A673 (cell line): ENCODE results near the gene ZIC1.

Experiments
- EZH2 ChIP-seq: fragments of 200-600 bp; sonication (generic); IDR thresholded peaks from 2 replicates; pipeline ENCODE4 v1.6.1; 2017; ENCODE audit warnings: borderline replicate concordance, low read depth, mild to moderate bottlenecking, mixed read lengths, antibody characterized with exemption, low read length; ENCODE audit not compliant: poor library complexity, severe bottlenecking
- TF ChIP-seq, protein P1 (sequence below): fragments of 300-800, 200-600 bp; sonication (generic); conservative IDR thresholded peaks from 2 replicates; pipeline ENCODE4 v1.5.1; 2017; ENCODE audit warnings: low read depth, mild to moderate bottlenecking, antibody characterized with exemption, low read length, moderate library complexity, mixed read lengths

GRCh38 chr3:147415874-147416273, 6.7 kb downstream of the ZIC1 start:
- TF ChIP-seq EZH2: no peak
- TF ChIP-seq, protein P1, sequence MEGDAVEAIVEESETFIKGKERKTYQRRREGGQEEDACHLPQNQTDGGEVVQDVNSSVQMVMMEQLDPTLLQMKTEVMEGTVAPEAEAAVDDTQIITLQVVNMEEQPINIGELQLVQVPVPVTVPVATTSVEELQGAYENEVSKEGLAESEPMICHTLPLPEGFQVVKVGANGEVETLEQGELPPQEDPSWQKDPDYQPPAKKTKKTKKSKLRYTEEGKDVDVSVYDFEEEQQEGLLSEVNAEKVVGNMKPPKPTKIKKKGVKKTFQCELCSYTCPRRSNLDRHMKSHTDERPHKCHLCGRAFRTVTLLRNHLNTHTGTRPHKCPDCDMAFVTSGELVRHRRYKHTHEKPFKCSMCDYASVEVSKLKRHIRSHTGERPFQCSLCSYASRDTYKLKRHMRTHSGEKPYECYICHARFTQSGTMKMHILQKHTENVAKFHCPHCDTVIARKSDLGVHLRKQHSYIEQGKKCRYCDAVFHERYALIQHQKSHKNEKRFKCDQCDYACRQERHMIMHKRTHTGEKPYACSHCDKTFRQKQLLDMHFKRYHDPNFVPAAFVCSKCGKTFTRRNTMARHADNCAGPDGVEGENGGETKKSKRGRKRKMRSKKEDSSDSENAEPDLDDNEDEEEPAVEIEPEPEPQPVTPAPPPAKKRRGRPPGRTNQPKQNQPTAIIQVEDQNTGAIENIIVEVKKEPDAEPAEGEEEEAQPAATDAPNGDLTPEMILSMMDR: peak; percentile 33; the same call in 1 of the 2 replicates
